Spleen (tissue), 7 donors: ENCODE measurements around the gene PRR3.

Experiments used
- CTCF ChIP-seq, 11 experiments: fragments of 200-600 bp in 7 of 11; fragments of 450-650 bp in 4 of 11; sonication (generic) in 4 of 11; IDR thresholded peaks in 8 of 11; conservative IDR thresholded peaks in 3 of 11; 1 replicate in 7 of 11; 2 replicates in 4 of 11; pipeline versions ENCODE4 v1.4.0 to v1.8.0; 2016 to 2021; ENCODE audit warnings: antibody characterized with exemption in 11 of 11, inconsistent platforms in 4 of 11, mild to moderate bottlenecking in 1 of 11
- POLR2A ChIP-seq, 3 donors: fragments of 450-650 bp; IDR thresholded peaks; one replicate each; pipeline ENCODE4 v1.5.1; 2017; ENCODE audit warnings: antibody characterized with exemption in 3 of 3, mild to moderate bottlenecking in 1 of 3
- POLR2AphosphoS5 ChIP-seq, 3 donors: sonication (generic); formaldehyde crosslinking; IDR thresholded peaks; one replicate each; pipeline ENCODE4 v1.5.1; 2017; ENCODE audit warnings: antibody characterized with exemption in 3 of 3
- donor health status: DM: no; HTN: no; CAD: no; lungs with moderate emphysema.
- donor health status: DM: no; HTN: no; CAD: no.
- donor health status: DM: no; HTN: no; CAD: no.

- no peak for TF ChIP-seq CTCF (IDR thresholded peaks at IDR 0.05 in 8 of 11, conservative IDR thresholded peaks at IDR 0.05 in 3 of 11)
- TF ChIP-seq POLR2A (IDR thresholded peaks at IDR 0.05) = no peak
- peak; percentile 21 to 64 (median 53) for TF ChIP-seq POLR2AphosphoS5 (IDR thresholded peaks at IDR 0.05)
Observed at GRCh38 chr6:30599625-30600324, 42.7 kb downstream of the PRR3 start.
